CD4-positive, alpha-beta T cell treated with Interleukin-4 for 1 hour (primary cell): ENCODE measurements around the gene FOXD4L1.
"Not testable (repeated sequence)": the region's sequence is repeated elsewhere in the genome, so short reads cannot be mapped to it uniquely, and the experiment has no call there.

Experiments used
- DNase-seq, 2 donors: peaks; one replicate each; pipeline ENCODE4 v3.0.0-alpha.2; 2020 to 2022

The FOXD4L1 gene

DNA sequence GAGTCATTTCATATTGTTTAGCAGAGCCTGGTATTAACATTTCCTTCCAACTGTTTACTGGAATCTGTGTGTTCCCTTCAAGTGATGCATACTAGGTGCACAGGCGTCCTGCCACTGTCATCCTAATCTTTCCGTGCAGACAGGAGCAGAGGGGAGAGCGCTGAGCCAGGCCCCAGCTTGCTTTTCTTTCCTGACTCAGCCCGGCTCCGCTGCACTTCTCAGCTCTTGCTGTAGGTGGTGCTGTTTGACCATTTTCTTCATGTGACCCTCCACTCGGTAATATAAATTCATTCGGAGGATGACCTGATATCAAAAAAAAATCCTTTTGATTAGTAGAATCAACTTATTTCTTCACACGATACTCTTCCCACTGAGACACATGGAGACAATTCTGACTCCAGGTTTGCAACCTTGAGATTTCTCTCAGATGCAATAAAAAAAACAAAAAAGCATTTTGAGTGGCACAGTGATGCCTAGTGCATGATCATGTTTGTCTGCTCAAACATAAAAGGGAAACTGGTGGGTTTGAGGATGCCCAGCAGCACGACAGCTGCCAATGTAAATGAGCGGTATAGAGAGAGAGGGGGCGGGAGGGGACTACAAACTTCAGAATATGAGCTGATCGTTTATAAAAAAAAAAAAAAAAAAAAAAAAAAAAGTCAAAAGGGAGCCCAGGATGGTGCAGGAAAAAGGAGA, 29.0 kb downstream of the FOXD4L1 start:
- DNase-seq, result not testable (repeated sequence)

DNA sequence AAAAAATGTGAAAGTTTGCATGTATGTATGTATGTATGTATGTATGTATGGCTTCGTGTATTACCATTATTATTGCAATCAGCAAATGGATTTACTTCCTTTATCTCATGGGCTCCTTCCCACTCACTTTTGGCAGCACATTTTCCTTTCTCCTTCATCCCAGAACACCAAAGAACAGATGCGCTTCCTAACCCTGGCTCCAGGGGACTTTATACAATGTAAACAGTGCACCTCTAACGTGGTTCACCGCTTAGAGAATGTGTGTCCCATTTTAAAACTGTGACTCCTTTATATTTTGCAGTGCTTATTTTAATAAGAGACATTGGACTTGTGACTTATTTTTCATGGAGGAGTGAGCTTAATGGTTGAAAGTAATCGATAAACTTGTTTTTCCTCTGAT, 29.7 kb downstream of the FOXD4L1 start:
- DNase-seq, result not testable (repeated sequence)

DNA sequence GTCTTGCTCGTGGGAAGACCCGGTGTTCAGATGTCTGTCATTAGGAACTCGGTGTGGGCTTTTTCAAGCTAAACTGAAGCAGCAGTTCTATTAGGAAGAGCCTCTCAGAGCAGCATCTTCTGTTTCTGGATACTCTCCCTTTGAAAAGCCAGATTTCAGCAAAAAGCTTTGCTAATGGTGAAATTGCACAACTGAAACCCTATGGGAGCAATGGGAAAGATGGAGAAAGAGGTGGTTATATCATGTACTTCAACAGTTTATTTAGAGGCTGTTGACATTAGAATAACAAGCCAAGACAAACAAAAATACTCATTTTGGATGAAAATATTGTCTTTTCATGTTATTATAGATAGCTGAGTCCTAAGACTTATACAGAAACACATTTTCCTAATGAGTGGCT, 30.4 kb downstream of the FOXD4L1 start:
- not testable (repeated sequence) for DNase-seq

DNA sequence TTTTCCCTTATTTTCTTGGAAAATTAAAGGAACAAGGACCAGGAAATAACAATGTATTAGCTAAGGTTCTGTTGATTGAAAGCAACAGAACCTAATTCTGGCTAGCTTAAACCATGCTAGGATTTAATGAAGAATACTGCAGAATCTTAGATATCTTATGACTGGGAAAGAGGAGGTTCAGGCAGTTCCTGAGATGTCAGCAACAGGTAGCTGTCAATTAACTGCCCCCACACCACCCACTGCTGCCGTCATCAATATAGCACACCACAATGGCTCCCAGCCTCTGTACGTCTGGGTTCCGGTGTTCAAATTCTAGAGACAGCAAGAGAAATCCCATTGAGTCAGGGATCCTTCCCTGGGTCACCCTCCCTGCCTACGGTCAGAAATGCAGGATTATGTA, 34.5 kb downstream of the FOXD4L1 start:
- not testable (repeated sequence) for DNase-seq

DNA sequence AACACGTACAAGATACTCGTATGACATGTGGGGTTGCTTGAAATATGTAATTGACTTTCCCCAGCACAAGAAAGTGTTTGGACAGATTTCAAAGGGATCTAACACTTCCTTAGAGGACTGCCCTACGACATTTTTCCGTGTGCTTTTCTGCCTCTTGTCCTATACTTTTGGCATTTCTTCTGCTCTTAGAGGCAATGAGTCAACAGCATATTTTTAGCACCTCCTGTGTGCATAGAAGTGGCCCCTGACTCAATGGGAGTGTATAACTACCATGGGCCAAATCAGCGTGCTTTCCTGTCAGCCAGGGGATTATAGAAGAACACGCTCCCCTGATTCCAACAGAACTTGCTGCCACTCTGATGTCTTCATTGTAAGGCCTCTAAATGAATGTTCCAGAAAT, 38.1 kb downstream of the FOXD4L1 start:
- not testable (repeated sequence) for DNase-seq

DNA sequence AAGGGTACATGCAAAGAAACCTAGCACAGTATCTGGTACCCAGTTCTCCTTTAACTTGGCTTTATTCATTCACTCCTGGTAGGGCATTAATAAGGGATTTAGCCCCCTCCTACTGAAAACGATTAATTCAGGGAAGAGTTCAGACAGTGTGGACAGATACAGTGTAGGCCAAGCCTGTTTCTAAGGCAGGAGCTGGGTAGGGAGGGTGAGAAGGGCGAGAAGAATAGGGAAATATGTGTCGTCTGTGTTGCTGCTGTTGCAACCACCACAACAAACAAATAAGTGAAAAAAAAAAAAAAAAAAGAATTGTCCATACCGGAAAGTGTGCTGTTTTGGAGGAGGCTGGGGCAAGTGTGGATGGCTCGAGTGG, 42.4 kb downstream of the FOXD4L1 start:
- DNase-seq, result not testable (repeated sequence)

DNA sequence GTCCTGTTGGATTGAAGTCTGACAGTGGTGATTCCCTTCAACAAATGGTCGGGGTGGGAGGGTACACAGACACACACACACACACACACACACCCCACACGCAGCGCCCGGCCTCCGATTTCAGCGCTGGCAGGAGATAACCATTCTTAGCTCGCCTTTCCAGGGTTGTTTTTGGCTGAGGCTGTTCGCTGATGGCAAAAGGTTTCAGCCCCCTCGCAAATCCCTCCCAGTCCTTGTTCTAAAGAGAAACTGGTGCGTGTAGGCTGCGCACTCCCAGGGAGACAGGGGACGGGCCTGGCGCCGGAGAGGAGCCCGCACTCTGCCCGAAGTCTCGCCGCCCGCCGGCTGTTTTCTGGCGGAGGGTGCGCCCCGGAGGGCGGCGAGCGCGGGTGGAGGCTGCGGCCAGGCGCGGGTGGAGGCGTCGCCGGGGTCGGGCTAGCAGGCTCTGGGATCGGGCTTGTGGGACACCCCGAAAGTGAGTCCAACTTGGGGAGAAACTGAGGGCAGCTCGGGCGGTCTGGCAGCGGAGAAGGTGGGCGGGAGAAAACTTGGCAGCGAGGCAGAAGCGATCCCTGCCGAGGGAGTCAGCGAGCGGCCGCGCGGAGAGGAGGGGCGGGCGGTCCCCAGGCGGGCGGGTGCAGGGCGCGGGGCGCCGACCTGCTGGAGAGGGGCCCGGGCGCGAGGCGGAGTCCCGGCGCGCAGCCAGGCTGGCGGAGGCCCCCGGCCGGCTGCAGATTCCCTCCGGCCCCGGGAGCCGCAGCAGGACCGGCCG, 42.9 kb downstream of the FOXD4L1 start:
- DNase-seq, result peak in 1 of 2 donors; percentile 10

DNA sequence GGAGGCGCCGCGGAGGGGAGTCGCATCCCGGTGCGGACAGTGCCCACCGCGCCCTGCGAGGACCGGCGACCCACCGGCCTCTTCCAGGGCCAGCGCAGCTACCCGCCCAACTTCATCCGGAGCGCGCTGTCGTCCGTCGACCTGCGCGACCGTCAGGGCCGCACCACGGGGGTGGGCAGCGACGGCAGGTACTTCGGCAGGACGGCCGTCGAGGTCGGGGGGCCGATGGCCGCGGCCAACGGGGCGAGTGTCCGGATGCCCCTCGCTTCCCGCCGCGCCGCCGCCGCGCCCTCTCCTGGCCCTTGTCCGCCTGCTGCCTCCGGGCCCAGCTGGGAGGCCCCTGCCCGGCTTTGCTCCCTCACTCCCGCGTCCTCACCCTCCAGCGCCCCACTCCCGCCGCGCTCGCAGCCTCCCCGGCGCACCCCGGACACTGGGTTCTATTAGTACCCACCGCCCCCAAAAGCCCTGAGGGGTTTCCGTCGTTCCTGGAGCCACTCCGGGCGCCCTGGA, 43.6 kb downstream of the FOXD4L1 start:
- not testable (repeated sequence) for DNase-seq

DNA sequence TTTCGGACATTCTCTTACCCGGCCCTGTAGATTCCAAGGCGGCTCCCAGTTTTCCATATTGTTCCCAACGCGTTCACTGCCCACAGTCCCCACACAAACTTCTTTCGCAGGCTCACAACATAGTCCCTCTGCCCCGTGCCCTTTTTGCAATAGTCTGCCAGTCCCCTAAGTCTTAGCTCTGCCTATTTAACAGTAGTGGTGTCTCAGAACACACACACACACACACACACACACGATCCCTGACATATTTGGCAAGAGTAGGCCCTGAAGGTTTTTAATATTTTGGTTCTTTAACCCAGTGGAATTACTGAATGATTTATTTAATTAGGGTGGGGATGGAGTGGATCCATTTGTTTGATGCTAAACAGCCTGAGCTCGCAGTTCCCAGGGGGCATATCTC, 44.1 kb downstream of the FOXD4L1 start:
- DNase-seq, result not testable (repeated sequence)
